Keratinocyte (primary cell): Measurements from ENCODE around the gene TAF11. TPM values are rescaled to one million over a fixed set of nuclear protein-coding genes. Genes with fewer than 3 reads are reported as not detected.

ENCODE experiments used
- DNase-seq: peaks from one replicate; pipeline ENCODE4 v3.0.0-alpha.2; 2011; ENCODE audit warnings: low read depth, missing footprints, low spot score
- FAIRE-seq: peaks from 2 replicates; lab custom pipeline; 2011; peaks lifted over from hg19 to GRCh38; lab: Jason Lieb, UNC
- H2AFZ ChIP-seq: 2 replicates; pipeline ENCODE4 v1.6.0; 2012; ENCODE audit warnings: low read length, control low read depth, inconsistent platforms; ENCODE audit not compliant: control insufficient read depth
- H3K27ac ChIP-seq: 2 replicates; pipeline ENCODE4 v1.5.1; 2011; ENCODE audit warnings: low read length; ENCODE audit not compliant: control insufficient read depth, insufficient read depth
- H3K27me3 ChIP-seq: 3 replicates; pipeline ENCODE4 v1.6.0; 2011; ENCODE audit warnings: low read length; ENCODE audit not compliant: control insufficient read depth, insufficient read depth; ENCODE audit errors: extremely low read depth
- H3K36me3 ChIP-seq, 2 experiments: 2 replicates in 1 of 2; 3 replicates in 1 of 2; pipeline ENCODE4 v1.5.1; 2011; ENCODE audit warnings: low read length in 2 of 2, mild to moderate bottlenecking in 1 of 2; ENCODE audit not compliant: control insufficient read depth in 2 of 2, insufficient read depth in 2 of 2; ENCODE audit errors: extremely low read depth in 1 of 2
- H3K4me1 ChIP-seq: 3 replicates; pipeline ENCODE4 v1.5.1; 2011; ENCODE audit warnings: low read length; ENCODE audit not compliant: control insufficient read depth, insufficient read depth; ENCODE audit errors: extremely low read depth
- H3K4me2 ChIP-seq: 3 replicates; pipeline ENCODE4 v1.6.0; 2011; ENCODE audit warnings: low read depth, low read length; ENCODE audit not compliant: control insufficient read depth, insufficient read depth; ENCODE audit errors: extremely low read depth
- H3K4me3 ChIP-seq, 3 experiments: fragments of 200-600 bp in 1 of 3; sonication (generic) in 1 of 3; 2 replicates in 2 of 3; 3 replicates in 1 of 3; pipeline ENCODE4 v1.5.1; 2011 to 2016; ENCODE audit warnings: low read length in 3 of 3, mild to moderate bottlenecking in 3 of 3, control low read depth in 2 of 3, inconsistent platforms in 1 of 3, low read depth in 1 of 3, mixed read lengths in 1 of 3, mixed run types in 1 of 3, moderate library complexity in 1 of 3; ENCODE audit not compliant: control insufficient read depth in 2 of 3, insufficient read depth in 2 of 3; ENCODE audit errors: extremely low read depth in 1 of 3
- H3K79me2 ChIP-seq: 2 replicates; pipeline ENCODE4 v1.6.0; 2012; ENCODE audit warnings: low read length; ENCODE audit not compliant: control insufficient read depth, insufficient read depth
- H3K9ac ChIP-seq: 3 replicates; pipeline ENCODE4 v1.6.0; 2011; ENCODE audit warnings: low read length; ENCODE audit not compliant: control insufficient read depth, insufficient read depth; ENCODE audit errors: extremely low read depth
- H3K9me1 ChIP-seq: 3 replicates; pipeline ENCODE4 v1.6.0; 2011; ENCODE audit warnings: low read length; ENCODE audit not compliant: control insufficient read depth, insufficient read depth; ENCODE audit errors: extremely low read depth
- H3K9me3 ChIP-seq: 2 replicates; pipeline ENCODE4 v1.5.1; 2012; ENCODE audit warnings: low read depth, low read length; ENCODE audit not compliant: control insufficient read depth
- H4K20me1 ChIP-seq: 3 replicates; pipeline ENCODE4 v1.6.0; 2011; ENCODE audit warnings: low read length; ENCODE audit not compliant: control insufficient read depth, insufficient read depth; ENCODE audit errors: extremely low read depth
- CTCF ChIP-seq, 3 experiments: IDR thresholded peaks in 1 of 3; conservative IDR thresholded peaks in 1 of 3; optimal IDR thresholded peaks in 1 of 3; 2 replicates in 2 of 3; 3 replicates in 1 of 3; pipeline versions ENCODE3 to v1.5.1; 2011; ENCODE audit warnings: low read length in 3 of 3, mild to moderate bottlenecking in 3 of 3, moderate library complexity in 2 of 3, control low read depth in 1 of 3, inconsistent platforms in 1 of 3; ENCODE audit not compliant: insufficient read depth in 2 of 3; ENCODE audit errors: extremely low read depth in 1 of 3
- EZH2 ChIP-seq: IDR thresholded peaks from one replicate; pipeline ENCODE4 v1.6.1; 2012; ENCODE audit warnings: inconsistent platforms, mild to moderate bottlenecking, low read length, moderate library complexity
- dilution Hi-C: fragments of 300-500 bp; cut with MboI; formaldehyde crosslinking; loops from one replicate; pipeline ENCODE4 v1.7.0; 2020; ENCODE audit warnings: low sequenced_read_pairs; ENCODE audit not compliant: extremely low pct_ligation_motif_present
- polyA plus RNA-seq, 5 experiments: library from polyadenylated mRNA; depleted of rRNA in 3 of 5; stranded (reverse) in 3 of 5; stranded (forward) in 1 of 5; unstranded in 1 of 5; fragments of >200 nt; gene quantifications; 1 replicate in 1 of 5; 2 replicates in 3 of 5; 3 replicates in 1 of 5; pipeline versions ENCODE4 v1.2.1 to v1.2.3, GENCODE V29; 2011 to 2012; ENCODE audit warnings: missing spikeins in 2 of 5, low read depth in 1 of 5, low replicate concordance in 1 of 5

Gene TAF11
- polyA plus RNA-seq, 1 donor (not counting 4 experiments of a cell fraction or from before 2014, with no cell fraction given) = 31.5 TPM

GRCh38 chr6:34891296-34891695 is 3.5 kb upstream of the TAF11 start:
- H3K4me2 ChIP-seq = peak overlapping the region; percentile 96
- no peak overlapping the region for H3K27ac ChIP-seq
- no peak overlapping the region for H3K9ac ChIP-seq
- H3K36me3 ChIP-seq = no peaks in the 10 kb centered on the region
- dilution Hi-C loops = no loop called here
- peaks cover 59% of the 10 kb centered on the region for H3K79me2 ChIP-seq
- H3K4me1 ChIP-seq = peaks cover 24% of the 10 kb centered on the region
- H4K20me1 ChIP-seq = peaks cover 9% of the 10 kb centered on the region
- H2AFZ ChIP-seq = no peak overlapping the region
- no peaks in the 10 kb centered on the region for H3K9me3 ChIP-seq
- TF ChIP-seq CTCF (optimal IDR thresholded peaks at IDR 0.05 in 1 of 3, IDR thresholded peaks at IDR 0.05 in 1 of 3, conservative IDR thresholded peaks at IDR 0.05 in 1 of 3; ENCODE audit: extremely low read depth in 1 of 3, insufficient read depth in 2 of 3, low read length in 3 of 3) = no peak
- TF ChIP-seq EZH2 = no peak
- H3K4me3 ChIP-seq = peak overlapping the region in 1 of 3 experiments; percentile 100
- peaks cover 3% of the 10 kb centered on the region for H3K9me1 ChIP-seq
- FAIRE-seq = no peak
- no peak for DNase-seq
- no peaks in the 10 kb centered on the region for H3K27me3 ChIP-seq

GRCh38 chr6:34890533-34890925 is 2.7 kb upstream of the TAF11 start:
- TF ChIP-seq EZH2 (no peak), CTCF (optimal IDR thresholded peaks at IDR 0.05 in 1 of 3, IDR thresholded peaks at IDR 0.05 in 1 of 3, conservative IDR thresholded peaks at IDR 0.05 in 1 of 3; ENCODE audit: extremely low read depth in 1 of 3, insufficient read depth in 2 of 3, low read length in 3 of 3) (no peak)
- Histone ChIP-seq H3K36me3 (no peaks in the 10 kb centered on the region), H3K4me1 (peaks cover 27% of the 10 kb centered on the region), H3K27ac (no peak overlapping the region), H4K20me1 (peaks cover 9% of the 10 kb centered on the region), H3K9me1 (peaks cover 3% of the 10 kb centered on the region), H3K9me3 (no peaks in the 10 kb centered on the region), H3K79me2 (peaks cover 65% of the 10 kb centered on the region), H3K27me3 (no peaks in the 10 kb centered on the region), H3K4me2 (peak overlapping the region; percentile 96), H3K4me3 (peak overlapping the region; percentile 75 to 100 (median 83)), H2AFZ (no peak overlapping the region), H3K9ac (peak overlapping the region; percentile 88)
- dilution Hi-C loops = no loop called here
- no peak for DNase-seq
- no peak for FAIRE-seq
